ENCODE results near the gene ANLN. TPM values are rescaled to one million over a fixed set of nuclear protein-coding genes. Genes with fewer than 3 reads are reported as not detected.

Gene ANLN
- total RNA-seq, 1 experiment from 2014 or later, result 27.5 TPM

DNA sequence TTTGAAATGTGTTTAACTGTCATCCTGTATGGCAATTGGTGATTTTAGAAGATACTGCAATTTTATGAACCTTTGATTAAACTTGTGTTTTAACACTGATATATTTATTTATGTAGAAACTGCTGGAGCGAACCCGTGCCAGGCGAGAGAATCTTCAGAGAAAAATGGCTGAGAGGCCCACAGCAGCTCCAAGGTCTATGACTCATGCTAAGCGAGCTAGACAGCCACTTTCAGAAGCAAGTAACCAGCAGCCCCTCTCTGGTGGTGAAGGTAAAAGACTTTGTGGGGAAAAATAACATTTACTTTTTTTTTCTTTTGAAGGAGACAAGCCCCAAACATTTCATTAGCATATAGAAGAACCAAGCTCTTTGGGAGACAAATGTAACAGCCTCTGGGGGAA, 6.5 kb downstream of the ANLN start:
- no peaks in the 10 kb centered on the region for H3K27me3 ChIP-seq (ENCODE audit: low read length)
- no peak overlapping the region for H3K4me2 ChIP-seq (ENCODE audit: low read depth, low read length, poor library complexity, severe bottlenecking)
- peaks cover 12% of the 10 kb centered on the region for H3K4me1 ChIP-seq (ENCODE audit: low read length)
- no peaks in the 10 kb centered on the region for H4K20me1 ChIP-seq (ENCODE audit: insufficient read depth, low read depth, low read length)
- no peak overlapping the region for H3K9ac ChIP-seq (ENCODE audit: low read length)
- H3K27ac ChIP-seq (ENCODE audit: low read length), result no peak overlapping the region
- DNase-seq, result no peak
- H3K79me2 ChIP-seq (ENCODE audit: low read length), result peaks cover 91% of the 10 kb centered on the region
- peaks cover 75% of the 10 kb centered on the region for H3K36me3 ChIP-seq (ENCODE audit: insufficient read depth, low read length)
- H3K9me2 ChIP-seq (replicated peaks; ENCODE audit: insufficient read depth, low read length), result no peaks in the 10 kb centered on the region
- peaks cover 22% of the 10 kb centered on the region for H3K9me3 ChIP-seq (ENCODE audit: low read length)
- no peak overlapping the region for H3K4me3 ChIP-seq (ENCODE audit: low read length)
- no peak overlapping the region for H2AFZ ChIP-seq (ENCODE audit: low read length)

DNA sequence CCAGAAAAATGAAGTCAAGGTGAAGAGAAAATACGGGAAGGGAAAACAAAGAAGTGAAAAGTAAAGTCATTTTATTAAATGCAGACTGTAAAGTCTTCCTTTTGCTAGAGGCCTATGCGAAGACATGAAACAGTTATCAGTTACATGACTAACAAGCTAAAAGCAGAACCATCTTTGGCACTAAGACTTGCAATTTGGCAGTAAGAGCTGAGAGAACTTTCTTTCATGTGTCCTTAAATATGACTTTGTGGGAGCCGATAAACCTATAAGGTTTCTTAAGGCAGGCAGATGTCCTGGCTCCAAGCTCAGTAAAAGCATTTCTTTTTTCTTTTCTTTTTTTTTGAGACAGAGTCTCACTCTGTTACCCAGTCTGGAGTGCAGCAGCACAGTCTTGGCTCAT, 10.4 kb downstream of the ANLN start:
- no peak overlapping the region for H3K9ac ChIP-seq (ENCODE audit: low read length)
- H3K79me2 ChIP-seq (ENCODE audit: low read length), result peaks cover 68% of the 10 kb centered on the region
- no peak overlapping the region for H3K4me3 ChIP-seq (ENCODE audit: low read length)
- no peaks in the 10 kb centered on the region for H3K9me2 ChIP-seq (replicated peaks; ENCODE audit: insufficient read depth, low read length)
- no peaks in the 10 kb centered on the region for H4K20me1 ChIP-seq (ENCODE audit: insufficient read depth, low read depth, low read length)
- no peaks in the 10 kb centered on the region for H3K27me3 ChIP-seq (ENCODE audit: low read length)
- DNase-seq, result no peak
- peaks cover 57% of the 10 kb centered on the region for H3K36me3 ChIP-seq (ENCODE audit: insufficient read depth, low read length)
- H2AFZ ChIP-seq (ENCODE audit: low read length), result no peak overlapping the region
- H3K4me1 ChIP-seq (ENCODE audit: low read length), result no peaks in the 10 kb centered on the region
- peaks cover 10% of the 10 kb centered on the region for H3K9me3 ChIP-seq (ENCODE audit: low read length)
- no peak overlapping the region for H3K4me2 ChIP-seq (ENCODE audit: low read depth, low read length, poor library complexity, severe bottlenecking)
- H3K27ac ChIP-seq (ENCODE audit: low read length), result no peak overlapping the region

- Histone ChIP-seq H3K9ac (ENCODE audit: low read length) (no peak overlapping the region), H3K9me3 (ENCODE audit: low read length) (peaks cover 4% of the 10 kb centered on the region), H3K9me2 (replicated peaks; ENCODE audit: insufficient read depth, low read length) (no peaks in the 10 kb centered on the region), H3K4me1 (ENCODE audit: low read length) (no peaks in the 10 kb centered on the region), H3K27me3 (ENCODE audit: low read length) (no peaks in the 10 kb centered on the region), H3K27ac (ENCODE audit: low read length) (no peak overlapping the region), H3K36me3 (ENCODE audit: insufficient read depth, low read length) (peaks cover 51% of the 10 kb centered on the region), H3K4me3 (ENCODE audit: low read length) (no peak overlapping the region), H3K79me2 (ENCODE audit: low read length) (peaks cover 68% of the 10 kb centered on the region), H4K20me1 (ENCODE audit: insufficient read depth, low read depth, low read length) (no peaks in the 10 kb centered on the region), H2AFZ (ENCODE audit: low read length) (no peak overlapping the region), H3K4me2 (ENCODE audit: low read depth, low read length, poor library complexity, severe bottlenecking) (no peak overlapping the region)
- no peak for DNase-seq
Observed at GRCh38 chr7:36400606-36401005, 10.9 kb downstream of the ANLN start.

- H3K9me2 ChIP-seq (replicated peaks; ENCODE audit: insufficient read depth, low read length), result no peaks in the 10 kb centered on the region
- H3K36me3 ChIP-seq (ENCODE audit: insufficient read depth, low read length), result peaks cover 45% of the 10 kb centered on the region
- no peaks in the 10 kb centered on the region for H3K27me3 ChIP-seq (ENCODE audit: low read length)
- H3K9ac ChIP-seq (ENCODE audit: low read length), result no peak overlapping the region
- no peaks in the 10 kb centered on the region for H4K20me1 ChIP-seq (ENCODE audit: insufficient read depth, low read depth, low read length)
- no peak overlapping the region for H2AFZ ChIP-seq (ENCODE audit: low read length)
- no peak overlapping the region for H3K4me3 ChIP-seq (ENCODE audit: low read length)
- no peak overlapping the region for H3K27ac ChIP-seq (ENCODE audit: low read length)
- H3K4me2 ChIP-seq (ENCODE audit: low read depth, low read length, poor library complexity, severe bottlenecking), result no peak overlapping the region
- no peak for DNase-seq
- no peaks in the 10 kb centered on the region for H3K9me3 ChIP-seq (ENCODE audit: low read length)
- H3K4me1 ChIP-seq (ENCODE audit: low read length), result no peaks in the 10 kb centered on the region
- peaks cover 52% of the 10 kb centered on the region for H3K79me2 ChIP-seq (ENCODE audit: low read length)
Observed at GRCh38 chr7:36403452-36403851, 13.8 kb downstream of the ANLN start.

- Histone ChIP-seq H3K27ac (ENCODE audit: low read length) (no peak overlapping the region), H3K9me2 (replicated peaks; ENCODE audit: insufficient read depth, low read length) (no peaks in the 10 kb centered on the region), H3K79me2 (ENCODE audit: low read length) (peaks cover 48% of the 10 kb centered on the region), H4K20me1 (ENCODE audit: insufficient read depth, low read depth, low read length) (no peaks in the 10 kb centered on the region), H3K9ac (ENCODE audit: low read length) (no peak overlapping the region), H2AFZ (ENCODE audit: low read length) (no peak overlapping the region), H3K4me2 (ENCODE audit: low read depth, low read length, poor library complexity, severe bottlenecking) (no peak overlapping the region), H3K4me3 (ENCODE audit: low read length) (no peak overlapping the region), H3K27me3 (ENCODE audit: low read length) (no peaks in the 10 kb centered on the region), H3K4me1 (ENCODE audit: low read length) (no peaks in the 10 kb centered on the region), H3K9me3 (ENCODE audit: low read length) (no peaks in the 10 kb centered on the region), H3K36me3 (ENCODE audit: insufficient read depth, low read length) (peaks cover 42% of the 10 kb centered on the region)
- no peak for DNase-seq
Observed at GRCh38 chr7:36404639-36405408, 15.2 kb downstream of the ANLN start.

- no peaks in the 10 kb centered on the region for H3K9me3 ChIP-seq (ENCODE audit: low read length)
- H2AFZ ChIP-seq (ENCODE audit: low read length), result no peak overlapping the region
- no peaks in the 10 kb centered on the region for H3K9me2 ChIP-seq (replicated peaks; ENCODE audit: insufficient read depth, low read length)
- no peaks in the 10 kb centered on the region for H4K20me1 ChIP-seq (ENCODE audit: insufficient read depth, low read depth, low read length)
- H3K4me1 ChIP-seq (ENCODE audit: low read length), result no peaks in the 10 kb centered on the region
- H3K9ac ChIP-seq (ENCODE audit: low read length), result no peak overlapping the region
- no peak overlapping the region for H3K4me3 ChIP-seq (ENCODE audit: low read length)
- H3K79me2 ChIP-seq (ENCODE audit: low read length), result peaks cover 44% of the 10 kb centered on the region
- DNase-seq, result no peak
- H3K36me3 ChIP-seq (ENCODE audit: insufficient read depth, low read length), result peaks cover 37% of the 10 kb centered on the region
- H3K27me3 ChIP-seq (ENCODE audit: low read length), result no peaks in the 10 kb centered on the region
- no peak overlapping the region for H3K27ac ChIP-seq (ENCODE audit: low read length)
- H3K4me2 ChIP-seq (ENCODE audit: low read depth, low read length, poor library complexity, severe bottlenecking), result no peak overlapping the region
Observed at GRCh38 chr7:36405409-36405803, 15.7 kb downstream of the ANLN start.

GRCh38 chr7:36406156-36406555, 16.5 kb downstream of the ANLN start:
- DNase-seq, result no peak
- Histone ChIP-seq H3K79me2 (ENCODE audit: low read length) (peaks cover 40% of the 10 kb centered on the region), H3K4me3 (ENCODE audit: low read length) (no peak overlapping the region), H4K20me1 (ENCODE audit: insufficient read depth, low read depth, low read length) (no peaks in the 10 kb centered on the region), H3K27me3 (ENCODE audit: low read length) (no peaks in the 10 kb centered on the region), H3K36me3 (ENCODE audit: insufficient read depth, low read length) (peaks cover 41% of the 10 kb centered on the region), H3K9me3 (ENCODE audit: low read length) (no peaks in the 10 kb centered on the region), H3K4me2 (ENCODE audit: low read depth, low read length, poor library complexity, severe bottlenecking) (no peak overlapping the region), H3K4me1 (ENCODE audit: low read length) (no peaks in the 10 kb centered on the region), H3K9me2 (replicated peaks; ENCODE audit: insufficient read depth, low read length) (no peaks in the 10 kb centered on the region), H3K27ac (ENCODE audit: low read length) (no peak overlapping the region), H3K9ac (ENCODE audit: low read length) (no peak overlapping the region), H2AFZ (ENCODE audit: low read length) (no peak overlapping the region)

GRCh38 chr7:36407636-36408550, 18.2 kb downstream of the ANLN start:
- H3K9me3 ChIP-seq (ENCODE audit: low read length), result no peaks in the 10 kb centered on the region
- H3K36me3 ChIP-seq (ENCODE audit: insufficient read depth, low read length), result peaks cover 54% of the 10 kb centered on the region
- H2AFZ ChIP-seq (ENCODE audit: low read length), result no peak overlapping the region
- H3K27me3 ChIP-seq (ENCODE audit: low read length), result no peaks in the 10 kb centered on the region
- H3K9me2 ChIP-seq (replicated peaks; ENCODE audit: insufficient read depth, low read length), result no peaks in the 10 kb centered on the region
- H3K9ac ChIP-seq (ENCODE audit: low read length), result no peak overlapping the region
- H3K27ac ChIP-seq (ENCODE audit: low read length), result no peak overlapping the region
- no peaks in the 10 kb centered on the region for H3K4me1 ChIP-seq (ENCODE audit: low read length)
- no peak overlapping the region for H3K4me3 ChIP-seq (ENCODE audit: low read length)
- H3K4me2 ChIP-seq (ENCODE audit: low read depth, low read length, poor library complexity, severe bottlenecking), result no peak overlapping the region
- H3K79me2 ChIP-seq (ENCODE audit: low read length), result peaks cover 39% of the 10 kb centered on the region
- no peak for DNase-seq
- no peaks in the 10 kb centered on the region for H4K20me1 ChIP-seq (ENCODE audit: insufficient read depth, low read depth, low read length)
